Activated T-cell treated with anti-CD3 and anti-CD28 coated beads for 48 hours (primary cell): ENCODE results near the gene MS4A18.
A peak's percentile ranks its signal among the peaks of the same experiment; 100 is the strongest.

Experiments used
- DNase-seq: peaks from one replicate; pipeline ENCODE4 v3.0.0-alpha.2; 2020; ENCODE audit warnings: low read depth

Gene MS4A18

GRCh38 chr11:60767388-60767811 is 42.9 kb downstream of the MS4A18 start:
- DNase-seq, result peak; percentile 39

GRCh38 chr11:60768202-60768601 is 43.7 kb downstream of the MS4A18 start:
- no peak for DNase-seq

- no peak for DNase-seq
Measured at GRCh38 chr11:60769273-60769672, 44.8 kb downstream of the MS4A18 start.

GRCh38 chr11:60769811-60770210 is 45.3 kb downstream of the MS4A18 start:
- DNase-seq, result no peak

GRCh38 chr11:60771146-60771545 is 46.6 kb downstream of the MS4A18 start:
- DNase-seq, result no peak

- DNase-seq, result no peak
Measured at GRCh38 chr11:60771879-60772525, 47.5 kb downstream of the MS4A18 start.

- no peak for DNase-seq
Measured at GRCh38 chr11:60772666-60773065, 48.1 kb downstream of the MS4A18 start.

GRCh38 chr11:60774726-60775125 is 50.2 kb downstream of the MS4A18 start:
- no peak for DNase-seq

- DNase-seq, result peak; percentile 74
Measured at GRCh38 chr11:60775420-60775961, 51.0 kb downstream of the MS4A18 start.

GRCh38 chr11:60776167-60776566 is 51.6 kb downstream of the MS4A18 start:
- DNase-seq, result no peak

- DNase-seq, result no peak
Measured at GRCh38 chr11:60777106-60777505, 52.6 kb downstream of the MS4A18 start.

GRCh38 chr11:60777572-60777971 is 53.1 kb downstream of the MS4A18 start:
- DNase-seq, result no peak

- DNase-seq, result no peak
Measured at GRCh38 chr11:60780065-60780464, 55.5 kb downstream of the MS4A18 start.

GRCh38 chr11:60780774-60781173 is 56.3 kb downstream of the MS4A18 start:
- DNase-seq, result no peak

GRCh38 chr11:60781286-60781980 is 56.9 kb downstream of the MS4A18 start:
- DNase-seq, result no peak

- no peak for DNase-seq
Measured at GRCh38 chr11:60781981-60782316, 57.4 kb downstream of the MS4A18 start.

GRCh38 chr11:60782393-60783140 is 58.0 kb downstream of the MS4A18 start:
- no peak for DNase-seq

- no peak for DNase-seq
Measured at GRCh38 chr11:60783141-60783484, 58.6 kb downstream of the MS4A18 start.

GRCh38 chr11:60783911-60784310 is 59.4 kb downstream of the MS4A18 start:
- DNase-seq, result no peak

GRCh38 chr11:60785136-60785535 is 60.6 kb downstream of the MS4A18 start, which contains the start of gene MS4A10:
Gene MS4A10 (plus strand): TSS chr11:60785333. CDS start chr11:60790336, 5,003 bp downstream.
- DNase-seq, result no peak

GRCh38 chr11:60785806-60786361 is 61.4 kb downstream of the MS4A18 start:
- DNase-seq, result no peak

- no peak for DNase-seq
Measured at GRCh38 chr11:60786811-60787567, 62.5 kb downstream of the MS4A18 start.
